OCI-M2 (cell line): Measurements from ENCODE around the gene GGA3.
"Not testable (repeated sequence)": the region's sequence is repeated elsewhere in the genome, so short reads cannot be mapped to it uniquely, and the experiment has no call there.

Experiments used
- DNase-seq: peaks from one replicate; lab custom pipeline; 2025; ENCODE audit not compliant: unreplicated experiment; lab: John Stamatoyannopoulos, UW

Gene GGA3

GRCh38 chr17:75273977-75274708, 12.7 kb upstream of the GGA3 start:
- DNase-seq, result no peak

DNA sequence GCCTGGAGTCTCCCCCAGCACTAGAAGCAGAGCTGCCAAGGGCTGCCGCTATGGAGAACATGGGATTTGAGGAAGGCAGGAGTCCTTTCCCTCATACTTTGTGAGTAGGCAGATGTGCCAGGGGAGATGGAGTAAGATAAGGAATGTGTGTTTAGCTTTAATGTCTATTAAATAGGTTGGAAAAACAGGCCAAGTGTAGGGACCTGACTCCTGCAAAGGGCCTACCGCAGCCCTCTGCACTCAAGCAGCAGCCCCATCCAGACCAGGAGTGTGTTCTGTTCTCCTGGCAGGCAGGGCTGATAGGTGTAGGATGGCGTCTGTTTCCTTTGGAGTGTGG, 11.4 kb upstream of the GGA3 start:
- DNase-seq, result no peak

DNA sequence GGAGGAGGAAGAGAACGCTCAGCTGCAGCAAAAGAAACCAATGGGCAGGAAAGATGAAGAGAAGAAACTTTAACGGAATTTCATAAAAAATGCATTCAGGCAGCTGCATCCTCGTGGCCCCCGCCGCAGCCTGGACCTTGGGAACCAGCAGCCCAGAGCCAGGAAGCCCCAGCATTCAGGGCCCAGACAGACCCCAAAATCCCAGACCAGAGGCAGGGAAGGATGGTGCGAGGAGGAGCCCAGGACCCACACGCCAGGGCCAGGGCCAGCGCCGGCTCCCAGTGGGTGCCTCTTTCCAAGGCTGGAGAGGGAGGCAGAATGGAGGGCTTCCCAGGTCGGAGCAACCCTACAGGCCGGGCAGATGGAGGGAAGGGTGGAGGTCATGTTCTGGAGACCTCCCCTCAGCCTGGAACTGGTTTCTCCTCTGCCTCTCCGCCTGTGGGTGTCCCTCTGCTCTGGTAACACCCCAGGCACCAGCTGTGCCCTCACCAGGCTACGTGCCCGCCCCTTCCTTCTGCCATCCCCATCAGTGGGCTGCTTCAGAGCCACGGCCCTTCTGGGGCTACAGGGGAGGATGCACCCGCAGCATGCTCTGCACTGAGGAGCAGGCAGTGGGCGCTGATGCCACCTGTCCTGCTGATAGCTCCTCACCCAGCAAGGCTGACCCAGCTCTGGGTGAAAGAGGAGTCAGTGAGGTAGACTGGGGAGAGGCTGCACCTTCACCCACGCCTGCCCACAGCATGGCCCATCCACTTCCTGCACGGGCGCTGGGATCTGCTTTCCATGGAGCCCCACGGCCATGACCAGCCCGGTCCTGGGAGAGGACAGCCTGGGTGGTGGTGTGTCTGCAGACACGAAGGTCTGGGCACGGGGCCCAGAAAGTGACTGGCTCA, 10.8 kb upstream of the GGA3 start:
- no peak for DNase-seq

DNA sequence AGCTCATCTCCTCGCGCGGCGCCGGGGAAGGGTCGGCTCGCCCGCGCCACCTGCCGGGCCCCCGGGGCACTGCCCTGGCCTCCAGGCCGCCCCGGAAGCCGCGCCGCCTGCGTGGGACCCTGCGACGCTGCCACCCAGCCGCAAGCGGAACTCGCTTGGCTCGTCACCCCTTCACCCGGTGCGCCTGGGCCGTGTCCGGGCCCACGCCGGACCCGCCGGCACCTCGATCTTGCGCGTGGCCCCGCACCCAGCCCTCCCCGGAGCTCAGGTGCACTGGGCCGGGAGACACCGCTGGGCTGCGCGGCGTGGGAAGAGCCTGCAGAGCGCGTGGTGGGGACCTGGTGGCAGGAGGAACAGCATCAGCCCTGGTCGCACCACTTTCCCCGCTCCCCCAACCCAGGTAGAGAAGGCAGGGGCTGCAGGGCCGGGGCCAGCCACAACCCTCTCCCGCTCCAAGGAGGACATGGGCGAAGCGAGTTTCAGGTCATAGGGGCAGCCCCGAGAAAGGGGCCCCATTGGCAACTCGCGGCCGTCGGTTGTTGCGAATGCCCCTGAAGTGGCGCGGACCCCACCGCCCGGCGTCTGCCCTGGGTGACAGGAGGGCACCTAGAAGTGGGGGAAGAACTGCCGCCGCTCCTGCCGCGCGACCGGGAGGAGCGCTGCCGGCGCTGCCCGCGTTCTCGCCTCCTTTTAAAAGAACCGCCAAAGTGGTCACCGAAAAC, 10.0 kb upstream of the GGA3 start:
- peak; percentile 16 for DNase-seq

DNA sequence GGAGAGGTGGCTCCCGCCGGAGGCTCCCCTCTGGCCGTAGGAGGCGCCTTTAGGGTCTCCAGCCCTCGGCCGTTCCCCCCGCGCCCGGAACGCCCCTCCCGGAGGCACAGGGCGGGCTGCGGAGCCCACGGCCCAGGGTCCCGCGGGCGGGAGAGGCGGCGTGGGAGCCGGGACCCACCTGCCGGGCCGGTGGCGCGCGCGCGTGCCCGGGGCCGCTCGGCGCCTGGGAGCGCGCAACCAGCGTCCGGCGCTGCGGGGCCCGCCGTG, 9.5 kb upstream of the GGA3 start, which contains the start of gene MIF4GD:
Gene MIF4GD, minus strand, starts transcription at position 266 of the 267 bp plus-strand sequence. CDS start 1,036 bp downstream, outside the sequence.
- DNase-seq, result no peak

GRCh38 chr17:75270218-75270965, 9.0 kb upstream of the GGA3 start:
- DNase-seq, result no peak

GRCh38 chr17:75269844-75270217, 8.4 kb upstream of the GGA3 start:
- no peak for DNase-seq

DNA sequence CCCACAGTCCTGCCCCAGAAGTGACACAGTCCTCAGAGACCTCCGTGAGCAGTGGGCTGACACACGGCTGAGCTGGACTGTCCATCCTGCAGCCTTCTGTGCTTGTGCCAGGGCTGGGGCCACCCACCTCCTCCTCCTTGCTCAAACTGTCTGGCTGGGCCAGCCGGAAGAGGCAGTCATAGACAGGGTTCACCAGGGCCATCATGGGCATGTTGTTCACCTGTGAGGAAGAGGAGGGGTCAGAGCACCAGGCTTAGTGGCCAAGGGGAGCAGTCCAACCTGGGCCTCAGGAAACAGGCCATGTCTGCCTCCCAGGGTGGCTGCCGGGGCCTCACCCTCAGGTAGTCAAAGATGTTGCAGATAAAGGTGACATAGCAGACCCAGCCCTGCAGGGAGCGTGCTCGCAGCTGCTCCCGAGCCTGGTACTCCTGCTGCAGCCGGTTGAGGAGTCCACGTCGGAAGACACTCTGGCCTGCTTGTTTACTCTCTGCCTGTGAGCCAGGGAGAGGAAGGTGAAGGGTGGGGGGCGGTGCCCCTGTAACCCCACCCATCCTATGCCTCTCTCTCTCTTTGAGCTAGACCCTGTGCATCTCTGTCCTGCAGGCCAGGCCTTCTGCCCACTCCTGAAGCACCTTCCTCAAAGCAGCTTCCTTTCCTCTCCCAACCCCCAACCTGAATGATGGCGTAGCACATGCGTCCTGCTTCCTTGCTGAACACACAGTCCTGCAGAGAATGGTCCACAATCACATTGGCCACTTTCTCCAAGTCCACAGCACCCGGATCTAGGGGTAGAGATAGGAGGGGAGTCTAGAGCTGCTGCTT, 6.2 kb upstream of the GGA3 start:
- DNase-seq, result no peak

DNA sequence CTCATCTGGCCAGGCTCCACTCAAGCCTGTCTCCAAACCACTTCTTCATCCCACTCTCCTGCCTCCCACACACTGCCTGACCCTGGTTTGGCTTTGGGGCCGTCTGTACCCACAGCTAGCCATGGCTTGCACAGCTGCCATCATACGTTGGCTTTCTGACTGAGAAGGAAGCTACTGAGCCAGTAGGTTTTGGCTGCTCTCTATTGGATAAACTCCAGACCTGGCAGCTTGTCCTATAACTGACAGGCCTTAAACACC, 5.7 kb upstream of the GGA3 start:
- no peak for DNase-seq

- no peak for DNase-seq
Observed at GRCh38 chr17:75266316-75267152, 5.1 kb upstream of the GGA3 start.

- no peak for DNase-seq
Observed at GRCh38 chr17:75265614-75266315, 4.4 kb upstream of the GGA3 start.

GRCh38 chr17:75263055-75263454, 1.6 kb upstream of the GGA3 start:
- DNase-seq, result no peak

DNA sequence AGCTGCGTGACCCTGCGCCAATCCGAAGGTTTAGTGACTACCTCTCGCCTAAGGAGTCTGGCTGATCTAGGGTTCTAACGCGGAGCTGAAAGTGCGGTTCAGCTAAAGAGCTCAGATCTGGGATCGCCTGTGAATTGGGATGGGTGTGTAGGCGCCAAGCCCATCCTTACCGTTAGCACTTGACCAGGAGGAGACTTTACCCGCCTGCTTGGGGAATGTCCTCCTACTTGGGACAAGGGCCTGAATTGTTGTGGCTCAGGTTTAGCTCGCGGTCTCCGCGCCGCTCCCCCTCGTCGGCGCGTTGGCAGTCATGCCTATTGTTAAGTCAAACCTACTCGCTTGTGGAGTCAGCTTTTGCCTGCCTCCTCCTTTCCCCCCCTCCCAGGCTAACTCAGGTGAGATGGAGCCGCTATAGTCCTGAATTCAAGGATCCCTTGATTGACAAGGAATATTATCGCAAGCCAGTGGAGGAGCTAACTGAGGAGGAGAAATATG, 753 bp upstream of the GGA3 start:
- DNase-seq, result no peak

GRCh38 chr17:75260641-75261335, 618 bp downstream of the GGA3 start:
- no peak for DNase-seq

DNA sequence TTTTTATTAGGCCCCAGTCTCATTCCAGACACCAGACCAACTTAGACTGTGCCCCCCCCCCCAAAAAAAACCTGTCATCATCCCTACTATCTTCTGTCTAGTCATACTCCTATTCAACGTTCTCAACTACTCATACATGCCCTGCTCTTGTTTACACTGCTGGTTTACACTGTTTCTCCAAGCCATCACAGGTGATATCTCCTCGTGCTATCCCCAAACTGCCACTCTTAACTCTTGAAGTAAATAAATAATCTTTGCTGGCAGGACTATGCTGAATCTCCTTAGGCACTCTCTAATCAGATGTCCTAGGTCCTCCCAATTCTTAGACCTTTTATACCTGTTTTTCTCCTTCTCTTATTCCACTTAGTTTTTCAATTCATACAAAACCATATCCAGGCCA, 4.2 kb downstream of the GGA3 start:
- not testable (repeated sequence) for DNase-seq

- not testable (repeated sequence) for DNase-seq
Observed at GRCh38 chr17:75255954-75256698, 5.3 kb downstream of the GGA3 start.

- DNase-seq, result no peak
Observed at GRCh38 chr17:75252039-75252816, 9.2 kb downstream of the GGA3 start.
